ENCODE results near the gene MISP3.

- TF ChIP-seq, protein P1, sequence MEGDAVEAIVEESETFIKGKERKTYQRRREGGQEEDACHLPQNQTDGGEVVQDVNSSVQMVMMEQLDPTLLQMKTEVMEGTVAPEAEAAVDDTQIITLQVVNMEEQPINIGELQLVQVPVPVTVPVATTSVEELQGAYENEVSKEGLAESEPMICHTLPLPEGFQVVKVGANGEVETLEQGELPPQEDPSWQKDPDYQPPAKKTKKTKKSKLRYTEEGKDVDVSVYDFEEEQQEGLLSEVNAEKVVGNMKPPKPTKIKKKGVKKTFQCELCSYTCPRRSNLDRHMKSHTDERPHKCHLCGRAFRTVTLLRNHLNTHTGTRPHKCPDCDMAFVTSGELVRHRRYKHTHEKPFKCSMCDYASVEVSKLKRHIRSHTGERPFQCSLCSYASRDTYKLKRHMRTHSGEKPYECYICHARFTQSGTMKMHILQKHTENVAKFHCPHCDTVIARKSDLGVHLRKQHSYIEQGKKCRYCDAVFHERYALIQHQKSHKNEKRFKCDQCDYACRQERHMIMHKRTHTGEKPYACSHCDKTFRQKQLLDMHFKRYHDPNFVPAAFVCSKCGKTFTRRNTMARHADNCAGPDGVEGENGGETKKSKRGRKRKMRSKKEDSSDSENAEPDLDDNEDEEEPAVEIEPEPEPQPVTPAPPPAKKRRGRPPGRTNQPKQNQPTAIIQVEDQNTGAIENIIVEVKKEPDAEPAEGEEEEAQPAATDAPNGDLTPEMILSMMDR (conservative IDR thresholded peaks at IDR 0.05), result no peak
- TF ChIP-seq ZFX (IDR thresholded peaks at IDR 0.05), result no peak
These were observed 10.1 kb upstream of the MISP3 start for GRCh38 chr19:14062558-14062855.
